SK-N-SH (cell line): ENCODE results near the gene TIMM21.

Experiments
- GABPA ChIP-seq: IDR thresholded peaks from 2 replicates; pipeline ENCODE4 v1.4.0; 2012; ENCODE audit warnings: low read depth, mild to moderate bottlenecking
- POLR2AphosphoS5 ChIP-seq: IDR thresholded peaks from 2 replicates; pipeline ENCODE4 v1.6.1; 2012; ENCODE audit warnings: low read depth, low read length
- RAD21 ChIP-seq: IDR thresholded peaks from 2 replicates; pipeline ENCODE4 v1.6.1; 2012; ENCODE audit warnings: mild to moderate bottlenecking, low read length
- RFX5 ChIP-seq: IDR thresholded peaks from 2 replicates; pipeline ENCODE4 v1.6.1; 2012; ENCODE audit warnings: mild to moderate bottlenecking, improper control_type of control experiment, low read length
- TAF1 ChIP-seq: IDR thresholded peaks from 2 replicates; pipeline ENCODE4 v1.6.1; 2012; ENCODE audit warnings: low read depth, mild to moderate bottlenecking, low read length, moderate library complexity, borderline replicate concordance
- TEAD4 ChIP-seq: IDR thresholded peaks from 2 replicates; pipeline ENCODE4 v1.4.0; 2012; ENCODE audit warnings: mild to moderate bottlenecking, borderline replicate concordance; ENCODE audit not compliant: insufficient read depth
- TF ChIP-seq, protein P1 (sequence below): fragments of 200-600 bp; sonication (generic); IDR thresholded peaks from 2 replicates; pipeline ENCODE4 v1.6.1; 2017; ENCODE audit warnings: antibody characterized with exemption, mild to moderate bottlenecking, moderate library complexity

DNA sequence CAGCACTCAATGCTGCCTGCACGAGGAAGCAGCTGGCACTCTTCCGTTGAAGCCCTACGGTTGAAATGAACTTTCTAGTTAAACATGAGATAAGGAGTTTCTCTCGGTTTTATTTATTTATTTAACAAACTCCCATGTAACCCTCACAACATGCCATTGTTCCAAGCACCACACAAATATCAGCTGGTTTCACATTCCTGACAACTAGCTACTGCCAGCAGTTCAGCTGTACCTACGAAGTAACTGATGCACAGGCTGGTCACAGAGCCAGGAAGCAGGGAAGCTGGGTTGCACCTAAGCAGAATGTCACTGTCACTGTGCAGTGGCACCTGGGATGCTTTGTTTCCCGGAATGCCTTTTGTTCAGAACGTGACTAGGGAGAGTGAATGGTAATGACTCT is 18.1 kb downstream of the TIMM21 start:
- no peak for TF ChIP-seq POLR2AphosphoS5
- TF ChIP-seq TAF1 = no peak
- no peak for TF ChIP-seq RFX5
- TF ChIP-seq, protein P1, sequence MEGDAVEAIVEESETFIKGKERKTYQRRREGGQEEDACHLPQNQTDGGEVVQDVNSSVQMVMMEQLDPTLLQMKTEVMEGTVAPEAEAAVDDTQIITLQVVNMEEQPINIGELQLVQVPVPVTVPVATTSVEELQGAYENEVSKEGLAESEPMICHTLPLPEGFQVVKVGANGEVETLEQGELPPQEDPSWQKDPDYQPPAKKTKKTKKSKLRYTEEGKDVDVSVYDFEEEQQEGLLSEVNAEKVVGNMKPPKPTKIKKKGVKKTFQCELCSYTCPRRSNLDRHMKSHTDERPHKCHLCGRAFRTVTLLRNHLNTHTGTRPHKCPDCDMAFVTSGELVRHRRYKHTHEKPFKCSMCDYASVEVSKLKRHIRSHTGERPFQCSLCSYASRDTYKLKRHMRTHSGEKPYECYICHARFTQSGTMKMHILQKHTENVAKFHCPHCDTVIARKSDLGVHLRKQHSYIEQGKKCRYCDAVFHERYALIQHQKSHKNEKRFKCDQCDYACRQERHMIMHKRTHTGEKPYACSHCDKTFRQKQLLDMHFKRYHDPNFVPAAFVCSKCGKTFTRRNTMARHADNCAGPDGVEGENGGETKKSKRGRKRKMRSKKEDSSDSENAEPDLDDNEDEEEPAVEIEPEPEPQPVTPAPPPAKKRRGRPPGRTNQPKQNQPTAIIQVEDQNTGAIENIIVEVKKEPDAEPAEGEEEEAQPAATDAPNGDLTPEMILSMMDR = no peak
- TF ChIP-seq GABPA = no peak
- TF ChIP-seq TEAD4 = no peak
- TF ChIP-seq RAD21 = no peak
